ENCODE data around the gene PAFAH1B2. TPM values are rescaled to one million over a fixed set of nuclear protein-coding genes. Genes with fewer than 3 reads are reported as not detected.

The PAFAH1B2 gene
- total and polyA plus RNA-seq, 2 of the 8 experiments (the other 6 are each of a cell fraction or from before 2014, with no cell fraction given): 38.2 to 161 TPM

DNA sequence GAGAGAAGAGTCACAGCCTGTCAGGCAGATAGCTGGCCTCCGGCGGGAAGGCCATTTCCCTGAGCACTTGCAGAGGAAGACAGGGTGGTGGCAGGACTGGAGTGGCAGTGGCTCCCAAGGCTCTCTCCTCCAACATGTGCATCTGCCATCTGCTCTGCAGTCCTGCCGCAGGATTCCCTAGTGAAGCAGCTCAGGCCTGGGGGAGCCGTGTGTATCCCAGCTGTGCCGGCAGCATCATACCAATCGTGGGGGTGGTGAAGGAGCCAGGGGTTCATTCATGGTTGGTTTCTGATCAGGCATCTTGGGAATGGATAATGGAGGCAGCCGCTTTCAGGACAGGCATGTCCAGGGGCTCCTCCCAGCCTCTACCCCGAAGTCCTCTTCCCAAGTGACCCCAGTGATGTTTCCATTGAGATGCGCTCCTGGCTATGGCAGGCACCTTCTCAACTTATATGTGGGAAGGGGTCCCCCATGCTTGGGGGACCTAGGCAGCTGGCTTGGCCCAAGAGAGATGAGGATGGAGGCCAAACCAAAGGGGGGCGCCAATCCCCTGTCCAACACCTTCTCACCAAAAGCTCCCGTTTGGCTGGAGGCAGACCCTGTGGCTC is 61.2 kb downstream of the PAFAH1B2 start:
- no peak overlapping the region for H3K4me3 ChIP-seq (ENCODE audit: extremely low read depth in 1 of 4, insufficient read depth in 2 of 4, low read depth in 3 of 4, low read length in 4 of 4)
- POLR2A ChIA-PET (ENCODE audit: partially characterized antibody): interaction anchor here (0.9 to 10.3 kb wide), 5 partner anchors 9 to 61 kb away, joined by 3 to 153 read pairs (median 4); partner anchors contain the start of genes PAFAH1B2 and SIDT2
- H3K9ac ChIP-seq (replicated peaks in 1 of 4; ENCODE audit: extremely low read depth in 1 of 4, low read depth in 3 of 4, low read length in 3 of 4): no peak overlapping the region
- TF ChIP-seq POLR2A (IDR thresholded peaks at IDR 0.05; ENCODE audit: control extremely low read depth in 1 of 2, low read depth in 2 of 2, low read length in 2 of 2) (peak in 1 of 2 experiments; percentile 54; a peak in 2 of 3 replicates), RAD21 (IDR thresholded peaks at IDR 0.05 in 1 of 2, conservative IDR thresholded peaks at IDR 0.05 in 1 of 2; ENCODE audit: low read depth in 2 of 2, low read length in 2 of 2) (peak in 1 of 2 experiments; percentile 29; a peak in 2 of 4 replicates), POLR2AphosphoS5 (IDR thresholded peaks at IDR 0.05; ENCODE audit: low read depth, low read length) (peak; percentile 67), CBX5 (IDR thresholded peaks at IDR 0.05; ENCODE audit: low read depth, low read length) (no peak), BACH1 (IDR thresholded peaks at IDR 0.05; ENCODE audit: low read length) (no peak)
- TF ChIP-seq, protein P1, sequence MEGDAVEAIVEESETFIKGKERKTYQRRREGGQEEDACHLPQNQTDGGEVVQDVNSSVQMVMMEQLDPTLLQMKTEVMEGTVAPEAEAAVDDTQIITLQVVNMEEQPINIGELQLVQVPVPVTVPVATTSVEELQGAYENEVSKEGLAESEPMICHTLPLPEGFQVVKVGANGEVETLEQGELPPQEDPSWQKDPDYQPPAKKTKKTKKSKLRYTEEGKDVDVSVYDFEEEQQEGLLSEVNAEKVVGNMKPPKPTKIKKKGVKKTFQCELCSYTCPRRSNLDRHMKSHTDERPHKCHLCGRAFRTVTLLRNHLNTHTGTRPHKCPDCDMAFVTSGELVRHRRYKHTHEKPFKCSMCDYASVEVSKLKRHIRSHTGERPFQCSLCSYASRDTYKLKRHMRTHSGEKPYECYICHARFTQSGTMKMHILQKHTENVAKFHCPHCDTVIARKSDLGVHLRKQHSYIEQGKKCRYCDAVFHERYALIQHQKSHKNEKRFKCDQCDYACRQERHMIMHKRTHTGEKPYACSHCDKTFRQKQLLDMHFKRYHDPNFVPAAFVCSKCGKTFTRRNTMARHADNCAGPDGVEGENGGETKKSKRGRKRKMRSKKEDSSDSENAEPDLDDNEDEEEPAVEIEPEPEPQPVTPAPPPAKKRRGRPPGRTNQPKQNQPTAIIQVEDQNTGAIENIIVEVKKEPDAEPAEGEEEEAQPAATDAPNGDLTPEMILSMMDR (IDR thresholded peaks at IDR 0.05; ENCODE audit: control extremely low read depth in 1 of 3, insufficient read depth in 1 of 3, low read depth in 1 of 3, low read length in 3 of 3): peak; percentile 9 to 27 (median 12); a peak in 3 of 4 replicates
- FAIRE-seq: peak; percentile 85
- H3K27ac ChIP-seq (ENCODE audit: low read depth, low read length): no peak overlapping the region
- 88% methylated on average over 11 of the region's 11 CpGs; no CpG with 5 or more reads in 1 of the 2 experiments for WGBS, 2 experiments (ENCODE audit: extremely low coverage in 1 of 2, insufficient coverage in 1 of 2, insufficient read length in 1 of 2, insufficient replicate concordance in 2 of 2, low coverage in 1 of 2, low lambda C conversion rate in 2 of 2, missing lambda C conversion rate in 1 of 2)
- H3K4me1 ChIP-seq (replicated peaks in 1 of 4; ENCODE audit: control insufficient read depth in 3 of 4, insufficient read depth in 4 of 4, low read length in 3 of 4): peaks cover 0 to 12% (median 8%) of the 10 kb centered on the region in 4 experiments; a peak in 6 of 7 replicates
- H3K9me3 ChIP-seq (ENCODE audit: insufficient read depth in 2 of 2, low read depth in 1 of 2, low read length in 1 of 2): no peaks in the 10 kb centered on the region
- no peak overlapping the region for H4K91ac ChIP-seq (replicated peaks; ENCODE audit: insufficient read length, low read length)
- H3K79me2 ChIP-seq (ENCODE audit: control insufficient read depth in 1 of 2, insufficient read depth in 2 of 2, low read length in 2 of 2): peaks cover 0 to 11% of the 10 kb centered on the region in 2 experiments; a peak in 1 of 4 replicates
- H2AFZ ChIP-seq (ENCODE audit: low read length): no peak overlapping the region
- CTCF ChIA-PET (ENCODE audit: partially characterized antibody): interaction anchor here (0.7 to 18.7 kb wide), 6 partner anchors 9 to 32 kb away, joined by 3 to 449 read pairs (median 4); partner anchors contain the start of genes PCSK7, RNF214 and SIDT2
- H3K23me2 ChIP-seq (ENCODE audit: low read depth, low read length): no peaks in the 10 kb centered on the region
- no peak overlapping the region for H2BK15ac ChIP-seq (ENCODE audit: low read length)
- peaks cover 2 to 8% (median 5%) of the 10 kb centered on the region in 4 experiments; a peak in 3 of 8 replicates for H3K36me3 ChIP-seq (ENCODE audit: control insufficient read depth in 2 of 4, insufficient read depth in 4 of 4, low read length in 3 of 4)
- H3K79me1 ChIP-seq (ENCODE audit: low read depth, low read length): no peaks in the 10 kb centered on the region; the same call in 1 of the 2 replicates
- H2BK120ac ChIP-seq (replicated peaks; ENCODE audit: low read depth, low read length): no peak overlapping the region
- no peak overlapping the region for H2BK5ac ChIP-seq (ENCODE audit: low read depth, low read length)
- H4K5ac ChIP-seq (ENCODE audit: insufficient read length, low read depth, low read length): no peak overlapping the region
- H4K8ac ChIP-seq (ENCODE audit: extremely low read depth, insufficient read depth, low read length): no peak overlapping the region
- no peak overlapping the region for H2BK20ac ChIP-seq (ENCODE audit: low read length)
- peak in 1 of 2 experiments; percentile 56 for DNase-seq (ENCODE audit: low read depth in 1 of 2, low spot score in 2 of 2)
- H3K14ac ChIP-seq (ENCODE audit: insufficient read length): no peak overlapping the region
- no peak overlapping the region for H3K56ac ChIP-seq (replicated peaks; ENCODE audit: insufficient read length, low read depth, low read length)
- no peak overlapping the region for H3K23ac ChIP-seq (ENCODE audit: insufficient read length)
- no peak overlapping the region for H2BK12ac ChIP-seq (ENCODE audit: low read depth, low read length)
- H4K20me1 ChIP-seq (replicated peaks in 1 of 2; ENCODE audit: control insufficient read depth in 1 of 2, insufficient read depth in 2 of 2, low read length in 2 of 2): no peaks in the 10 kb centered on the region
- no peak overlapping the region for H3K4ac ChIP-seq (replicated peaks; ENCODE audit: insufficient read length, low read depth, low read length)
- H3K18ac ChIP-seq (ENCODE audit: extremely low read depth, low read length): no peak overlapping the region
- H3K27me3 ChIP-seq (replicated peaks in 1 of 4; ENCODE audit: control insufficient read depth in 3 of 4, extremely low read depth in 1 of 4, insufficient read depth in 3 of 4, low read length in 3 of 4): no peaks in the 10 kb centered on the region; a peak in 1 of 7 replicates
- no peak overlapping the region for H3K4me2 ChIP-seq (ENCODE audit: insufficient read depth in 1 of 2, low read depth in 2 of 2, low read length in 2 of 2)
- no peak overlapping the region for H2AK5ac ChIP-seq (ENCODE audit: low read depth, low read length)

Measured in H1 (cell line).